ENCODE measurements around the gene EPN1.
A peak's percentile ranks its signal among the peaks of the same experiment; 100 is the strongest.

The EPN1 gene

GRCh38 chr19:55646889-55647731 is 27.9 kb upstream of the EPN1 start:
- DNase-seq: no peak

- DNase-seq: peak; percentile 43
Measured at GRCh38 chr19:55647732-55648584, 27.1 kb upstream of the EPN1 start, which contains the start of gene CCDC106. TSS of gene CCDC106 (plus strand) at chr19:55648212. CDS start at chr19:55649047, 835 bp downstream.

- DNase-seq: no peak
Measured at GRCh38 chr19:55648585-55649267, 26.3 kb upstream of the EPN1 start.

DNA sequence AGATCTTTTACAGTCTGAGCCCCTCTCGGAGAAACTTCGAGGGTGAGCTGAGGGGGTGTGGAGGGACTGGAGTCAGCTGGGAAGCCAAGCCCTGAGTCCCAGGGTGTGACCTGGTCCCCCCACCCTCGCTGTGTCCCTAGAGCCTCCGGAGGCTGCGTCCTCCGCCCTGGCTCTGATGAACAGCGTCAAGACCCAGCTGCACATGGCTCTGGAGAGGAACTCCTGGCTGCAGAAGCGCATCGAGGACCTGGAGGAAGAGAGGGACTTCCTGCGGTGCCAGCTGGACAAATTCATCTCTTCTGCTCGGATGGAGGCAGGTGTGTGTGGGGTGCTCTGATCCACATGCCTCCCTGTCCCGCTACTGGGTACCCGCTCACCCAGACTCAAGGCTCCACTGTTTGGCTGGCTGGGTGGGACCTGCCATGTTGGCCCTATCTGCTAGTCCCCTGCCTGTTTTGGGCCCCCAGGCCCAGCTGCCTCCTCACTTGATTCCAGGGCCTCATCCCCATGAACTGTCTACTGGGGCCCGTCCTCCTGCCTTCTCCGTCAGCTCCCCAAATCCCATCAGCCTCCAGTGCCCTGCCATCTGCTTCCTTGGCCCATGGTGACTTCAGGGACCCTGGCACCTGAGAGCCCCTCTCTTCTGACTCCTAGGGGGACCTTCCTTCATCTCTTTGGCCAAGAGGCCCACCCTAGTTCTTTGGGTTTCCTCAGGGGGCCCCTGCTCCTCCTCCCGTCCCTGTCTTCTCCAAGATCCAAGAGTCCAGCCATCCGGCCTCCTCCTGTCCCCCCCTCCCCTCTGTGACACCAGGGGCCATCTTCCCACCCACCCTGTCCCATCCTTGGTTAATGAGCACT is 25.5 kb upstream of the EPN1 start:
- no peak for DNase-seq

DNA sequence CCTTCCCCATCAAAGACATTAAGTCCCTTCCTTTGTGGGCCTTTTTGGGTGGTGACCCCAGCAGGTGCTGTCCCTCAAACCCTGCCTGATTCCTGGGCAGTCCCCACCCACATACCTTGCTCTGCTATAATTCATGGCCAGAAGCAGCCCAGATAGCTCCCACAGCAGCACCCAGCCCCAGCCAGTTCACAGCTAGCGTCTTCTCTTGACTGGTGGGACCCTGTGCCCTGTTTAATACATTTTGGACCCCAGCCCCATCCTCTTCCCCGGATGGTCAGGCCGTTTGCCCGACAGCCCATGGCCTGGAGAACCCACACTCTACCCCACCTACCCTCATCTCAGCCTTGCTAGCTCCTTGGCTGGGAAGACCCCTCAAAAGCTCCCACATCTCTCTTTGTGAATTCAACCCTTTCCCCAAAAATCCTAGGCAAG is 24.9 kb upstream of the EPN1 start:
- no peak for DNase-seq

DNA sequence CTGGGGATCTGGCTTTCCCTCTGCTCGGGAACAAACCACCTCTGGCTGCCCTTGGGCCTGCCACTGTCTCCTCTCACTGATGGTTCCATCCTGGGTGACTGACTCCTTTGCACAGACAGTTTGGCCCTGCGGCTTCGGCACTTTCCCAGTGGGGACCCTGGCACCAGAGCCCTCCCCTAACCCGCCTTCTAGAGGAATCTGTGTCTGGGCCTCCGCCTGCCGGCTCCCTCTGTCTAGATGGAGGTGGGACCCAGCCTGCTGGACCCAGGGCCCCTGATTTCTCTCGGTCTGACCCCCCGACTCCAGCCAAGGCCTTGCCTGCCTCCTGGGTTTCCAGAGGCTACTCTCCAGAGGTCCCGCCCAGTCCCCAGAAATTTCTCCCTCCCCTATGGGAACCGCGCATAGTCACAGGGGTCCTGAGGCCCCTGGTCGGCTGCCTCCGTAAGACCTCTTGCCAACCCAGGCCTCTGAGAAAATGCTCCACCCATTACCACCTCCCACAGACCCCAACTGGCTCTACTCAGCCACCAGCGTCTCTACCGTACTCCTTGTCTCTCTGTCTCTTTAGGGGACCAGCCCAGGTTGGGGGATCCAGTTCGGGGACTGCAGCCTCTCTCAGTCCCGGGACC is 24.3 kb upstream of the EPN1 start:
- DNase-seq: no peak

DNA sequence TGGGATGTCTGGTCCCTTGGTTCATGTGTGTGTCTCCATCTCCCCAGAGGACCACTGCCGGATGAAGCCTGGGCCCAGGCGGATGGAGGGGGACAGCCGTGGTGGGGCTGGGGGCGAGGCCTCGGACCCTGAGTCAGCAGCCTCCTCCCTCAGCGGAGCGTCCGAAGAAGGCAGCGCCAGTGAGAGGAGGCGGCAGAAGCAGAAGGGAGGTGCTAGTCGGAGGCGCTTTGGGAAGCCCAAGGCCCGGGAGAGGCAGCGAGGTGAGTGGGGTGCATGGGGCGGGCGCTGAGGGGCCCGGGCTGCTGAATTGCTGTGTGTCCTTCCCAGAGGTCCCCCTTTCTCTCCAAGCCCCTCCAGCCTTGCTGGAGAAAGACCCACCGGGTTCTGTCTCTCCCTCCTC is 23.8 kb upstream of the EPN1 start:
- DNase-seq: no peak

DNA sequence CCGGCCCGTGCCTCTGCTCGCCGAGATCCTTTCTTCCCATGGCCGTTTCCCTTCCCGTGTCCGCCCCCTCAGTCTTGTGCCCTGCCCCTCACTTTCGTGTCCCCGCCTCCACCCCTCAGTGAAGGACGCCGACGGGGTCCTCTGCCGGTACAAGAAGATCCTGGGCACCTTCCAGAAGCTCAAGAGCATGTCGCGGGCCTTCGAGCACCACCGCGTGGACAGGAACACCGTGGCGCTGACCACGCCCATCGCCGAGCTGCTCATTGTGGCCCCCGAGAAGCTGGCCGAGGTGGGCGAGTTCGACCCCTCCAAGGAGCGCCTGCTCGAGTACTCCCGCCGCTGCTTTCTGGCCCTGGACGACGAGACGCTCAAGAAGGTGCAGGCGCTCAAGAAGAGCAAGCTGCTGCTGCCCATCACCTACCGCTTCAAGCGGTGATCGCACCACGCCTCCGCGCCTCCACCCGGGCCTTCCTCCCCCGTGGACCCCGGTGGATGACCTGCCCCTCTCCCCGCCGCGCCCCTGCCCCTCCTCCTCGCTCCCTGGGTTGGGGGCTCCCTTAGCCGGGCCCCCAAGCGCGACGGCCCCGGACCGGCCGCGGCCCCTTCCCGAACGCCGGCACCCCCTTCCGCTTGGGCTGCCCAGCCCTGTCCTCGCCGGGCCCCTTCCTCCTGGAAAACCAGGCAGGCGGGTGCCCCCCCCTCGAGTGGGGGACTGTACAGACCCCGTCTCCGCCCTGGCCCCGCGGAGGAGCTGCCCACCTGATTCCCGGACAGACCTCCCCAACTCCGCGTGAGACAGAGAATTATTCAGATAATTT is 22.5 kb upstream of the EPN1 start:
- no peak for DNase-seq

- DNase-seq: peak; percentile 99
Measured at GRCh38 chr19:55653651-55654322, 21.2 kb upstream of the EPN1 start.

DNA sequence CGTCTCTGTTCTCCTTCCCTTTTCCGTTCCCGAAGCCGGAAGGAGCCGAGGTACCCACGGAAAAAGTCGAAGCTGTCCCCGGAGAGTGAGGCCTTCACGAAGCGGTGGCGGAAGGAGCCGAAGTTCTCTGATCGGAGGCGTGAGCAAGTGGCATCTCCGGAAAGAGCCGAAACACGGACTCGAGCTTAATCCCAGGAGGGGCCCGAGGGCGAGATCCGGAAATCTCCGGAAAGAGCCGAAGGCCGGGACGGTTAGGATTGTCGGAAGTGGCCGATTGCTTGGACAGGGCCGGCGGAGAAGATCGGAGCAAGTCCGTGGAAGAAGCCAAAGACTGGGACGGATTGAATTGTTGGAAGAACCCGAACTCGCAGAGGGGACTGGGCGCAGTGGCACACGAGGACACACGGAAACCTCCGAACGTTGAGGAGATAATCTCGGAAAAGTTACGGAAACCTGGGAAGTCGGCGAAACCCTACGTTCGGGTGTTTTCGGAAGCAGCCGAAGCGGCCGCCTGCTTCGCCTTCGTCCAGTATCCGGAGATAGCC is 20.6 kb upstream of the EPN1 start:
- DNase-seq: peak; percentile 100

DNA sequence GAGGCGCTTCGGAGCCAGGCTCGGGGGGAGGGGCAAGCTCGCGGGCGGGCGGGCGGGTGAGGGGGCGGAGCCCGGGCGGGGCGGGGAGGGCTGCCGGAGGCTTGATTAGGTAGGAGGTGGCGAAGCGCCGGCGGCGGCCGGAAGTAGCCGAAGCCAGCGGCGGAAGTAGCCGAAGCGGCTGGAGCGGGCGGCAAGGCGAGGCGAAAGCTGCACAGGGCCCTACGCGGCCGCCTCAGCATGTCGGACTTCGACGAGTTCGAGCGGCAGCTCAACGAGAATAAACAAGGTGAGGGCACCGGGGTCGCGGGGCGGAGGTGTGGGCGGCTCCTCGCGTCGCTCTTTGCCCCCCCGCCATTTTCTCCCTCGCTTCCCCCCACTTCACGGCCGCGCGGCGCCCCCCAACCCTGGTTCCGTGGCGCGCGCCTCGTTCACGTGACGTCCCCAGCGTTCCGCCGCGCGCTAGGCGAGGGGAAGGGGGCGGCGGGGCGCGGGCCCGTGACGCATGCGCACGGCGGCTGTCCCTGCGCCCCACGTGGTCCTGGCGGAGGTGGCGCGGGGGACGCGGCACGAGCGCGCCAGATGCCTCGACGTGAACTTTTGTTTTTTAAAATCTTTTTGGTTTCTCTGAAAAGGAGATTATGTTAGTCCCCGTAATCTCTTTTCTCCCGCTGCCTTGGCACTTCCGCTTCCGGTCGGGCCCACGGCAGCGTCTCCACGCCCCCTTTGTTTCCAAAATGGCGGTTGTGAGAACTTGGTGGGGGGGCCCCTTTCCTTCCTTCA is 20.0 kb upstream of the EPN1 start, which contains the start of gene U2AF2:
TSS of gene U2AF2 (plus strand) at position 168 of the 780 bp plus-strand sequence. CDS start at position 238, 70 bp downstream.
- DNase-seq: peak; percentile 97

- no peak for DNase-seq
Measured at GRCh38 chr19:55655648-55656040, 19.4 kb upstream of the EPN1 start.

DNA sequence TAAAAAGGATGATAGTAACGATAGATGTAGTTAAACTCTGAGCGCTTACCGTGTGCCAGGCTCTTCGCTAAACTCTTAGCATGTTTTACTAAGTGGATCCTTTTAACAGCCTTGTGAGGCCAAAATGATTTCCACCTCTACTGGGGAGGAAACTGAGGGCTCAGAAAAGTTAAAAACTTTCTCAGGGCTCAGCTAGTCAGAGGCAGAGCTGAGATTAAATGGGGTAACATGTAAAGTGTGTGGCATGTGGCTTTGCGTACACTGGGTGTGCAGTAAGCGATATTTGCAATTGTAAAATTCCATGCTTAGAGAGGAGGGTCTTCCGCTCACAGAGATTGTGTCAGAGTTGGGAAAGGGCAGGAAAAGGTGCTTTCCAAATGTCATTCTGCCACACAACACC is 18.5 kb upstream of the EPN1 start:
- DNase-seq: no peak

GRCh38 chr19:55656988-55657747 is 17.9 kb upstream of the EPN1 start:
- DNase-seq: peak; percentile 32

GRCh38 chr19:55658846-55659459 is 16.1 kb upstream of the EPN1 start:
- no peak for DNase-seq

DNA sequence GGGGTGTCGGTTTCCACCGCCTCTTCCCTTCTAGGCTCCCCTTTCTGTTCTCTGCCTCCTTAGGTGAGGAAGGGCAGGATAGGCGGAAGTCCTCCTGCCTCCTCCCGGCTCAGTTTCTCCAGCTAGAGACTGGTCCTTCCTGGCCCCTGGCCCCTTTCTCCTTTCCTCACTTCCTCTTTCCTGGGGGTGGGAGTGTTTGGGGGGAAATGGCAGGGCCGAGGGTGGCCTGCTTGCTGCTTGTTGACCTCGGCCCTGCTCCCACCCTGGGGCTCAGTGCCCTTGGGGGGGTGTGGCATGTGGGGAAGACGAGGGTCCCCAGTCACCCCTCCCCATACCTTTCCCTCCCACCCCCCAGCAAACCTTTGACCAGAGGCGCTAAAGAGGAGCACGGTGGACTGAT is 15.2 kb upstream of the EPN1 start:
- DNase-seq: no peak

GRCh38 chr19:55660404-55660803 is 14.6 kb upstream of the EPN1 start:
- DNase-seq: no peak

- DNase-seq: no peak
Measured at GRCh38 chr19:55660991-55661390, 14.0 kb upstream of the EPN1 start.
